HCT116 (cell line): ENCODE results near the gene RAB36. TPM values are rescaled to one million over a fixed set of nuclear protein-coding genes. Genes with fewer than 3 reads are reported as not detected.

Source experiments
- ATAC-seq: fragments of 200-7000 bp; cut with Tn5 transposase; 2 replicates; pipeline ENCODE4 v1.9.1; 2020; ENCODE audit warnings: mild to moderate bottlenecking, moderate library complexity
- BruUV-seq: library from RNA; stranded (reverse); fragments of 400-500 nt; replicated peaks from 2 replicates; lab custom pipeline; 2021; lab: Mats Ljungman, UMichigan
- CTCF ChIA-PET: fragments of 300-600 bp; sonication (Branson Sonifier 250); formaldehyde crosslinking; loops from one replicate; lab custom pipeline; 2021; ENCODE audit warnings: antibody characterized with exemption; lab: Charles Lee
- POLR2A ChIA-PET: fragments of 300-600, 350-600 bp; sonication (Branson Sonifier 250); formaldehyde crosslinking; loops from one replicate; lab custom pipeline; 2021; ENCODE audit warnings: antibody characterized with exemption; lab: Charles Lee
- RAD21 ChIA-PET, 2 experiments: fragments of 300-600 bp; sonication (Branson Sonifier 250); formaldehyde crosslinking; loops; one replicate each; lab custom pipeline; 2023; ENCODE audit warnings: low total read pairs in 2 of 2; ENCODE audit not compliant: uncharacterized antibody in 2 of 2, unreplicated experiment in 2 of 2, low non-redundant PET in 1 of 2; lab: Charles Lee
- DNase-seq: peaks from one replicate; pipeline ENCODE4 v3.0.0-alpha.2; 2010; ENCODE audit warnings: low read depth, low spot score
- H2AFZ ChIP-seq: fragments of 200-600 bp; shearing (Covaris generic), sonication (generic); 2 replicates; pipeline ENCODE4 v1.6.1; 2017; ENCODE audit warnings: low read depth, mixed run types, mixed read lengths, antibody characterized with exemption, low read length; ENCODE audit not compliant: poor library complexity, severe bottlenecking
- H3K27ac ChIP-seq: 2 replicates; pipeline ENCODE4 v1.5.1; 2012; ENCODE audit warnings: low read depth, low read length
- H3K27me3 ChIP-seq: fragments of 200-600 bp; sonication (generic); 2 replicates; pipeline ENCODE4 v1.6.1; 2016; ENCODE audit warnings: mixed run types, low read length, mixed read lengths; ENCODE audit not compliant: insufficient read depth
- H3K36me3 ChIP-seq, 2 experiments: fragments of 200-500 bp in 1 of 2; fragments of 200-600 bp in 1 of 2; sonication (Bioruptor generic) in 1 of 2; sonication (generic) in 1 of 2; 2 replicates each; pipeline versions ENCODE4 v1.5.1 to v1.6.1; 2014 to 2016; ENCODE audit warnings: low read length in 2 of 2, inconsistent platforms in 1 of 2, mixed read lengths in 1 of 2, mixed run types in 1 of 2; ENCODE audit not compliant: insufficient read depth in 2 of 2, control insufficient read depth in 1 of 2
- H3K4me1 ChIP-seq, 2 experiments: fragments of 200-600 bp in 1 of 2; sonication (generic) in 1 of 2; 2 replicates each; pipeline versions ENCODE4 v1.5.1 to v1.6.1; 2012 to 2017; ENCODE audit warnings: low read length in 2 of 2, inconsistent platforms in 1 of 2, mild to moderate bottlenecking in 1 of 2, mixed read lengths in 1 of 2, mixed run types in 1 of 2, moderate library complexity in 1 of 2; ENCODE audit not compliant: insufficient read depth in 2 of 2, control insufficient read depth in 1 of 2
- H3K4me2 ChIP-seq: fragments of 200-600 bp; sonication (generic); 2 replicates; pipeline ENCODE4 v1.6.1; 2017; ENCODE audit warnings: mixed run types, low read length, mixed read lengths
- H3K4me3 ChIP-seq, 2 experiments: fragments of 200-600 bp in 1 of 2; sonication (generic) in 1 of 2; replicated peaks in 1 of 2; 2 replicates each; pipeline ENCODE4 v1.5.1; 2011 to 2016; ENCODE audit warnings: low read length in 2 of 2, control low read depth in 1 of 2, low read depth in 1 of 2, mild to moderate bottlenecking in 1 of 2, mixed read lengths in 1 of 2, mixed run types in 1 of 2
- H3K79me2 ChIP-seq: fragments of 200-600 bp; sonication (generic); 2 replicates; pipeline ENCODE4 v1.6.1; 2017; ENCODE audit warnings: mild to moderate bottlenecking, mixed run types, low read length, moderate library complexity, mixed read lengths; ENCODE audit not compliant: insufficient read depth
- H3K9ac ChIP-seq: fragments of 200-600 bp; sonication (generic); 2 replicates; pipeline ENCODE4 v1.6.1; 2016; ENCODE audit warnings: low read length, mixed read lengths
- H3K9me2 ChIP-seq: fragments of 200-600 bp; sonication (generic), shearing (Covaris generic); 2 replicates; pipeline ENCODE4 v1.6.1; 2017; ENCODE audit warnings: mixed run types, mild to moderate bottlenecking, moderate library complexity; ENCODE audit not compliant: insufficient read depth
- H3K9me3 ChIP-seq, 2 experiments: fragments of 200-500 bp in 1 of 2; fragments of 200-600 bp in 1 of 2; sonication (Bioruptor generic) in 1 of 2; sonication (generic) in 1 of 2; 2 replicates each; pipeline ENCODE4 v1.6.1; 2014 to 2017; ENCODE audit warnings: low read length in 2 of 2, mixed read lengths in 2 of 2, inconsistent platforms in 1 of 2, low read depth in 1 of 2, mild to moderate bottlenecking in 1 of 2, mixed run types in 1 of 2, moderate library complexity in 1 of 2; ENCODE audit not compliant: control insufficient read depth in 1 of 2, insufficient read depth in 1 of 2
- H4K20me1 ChIP-seq: fragments of 200-600 bp; sonication (generic), shearing (Covaris generic); 2 replicates; pipeline ENCODE4 v1.6.1; 2017; ENCODE audit warnings: mixed run types, mild to moderate bottlenecking, moderate library complexity; ENCODE audit not compliant: insufficient read depth
- ATF3 ChIP-seq: IDR thresholded peaks from 2 replicates; pipeline ENCODE4 v1.6.1; 2012
- CBX3 ChIP-seq: IDR thresholded peaks from 2 replicates; pipeline ENCODE4 v1.6.1; 2012; ENCODE audit warnings: low read depth
- CEBPB ChIP-seq: IDR thresholded peaks from 2 replicates; pipeline ENCODE4 v1.6.1; 2012; ENCODE audit warnings: low read depth
- EGR1 ChIP-seq: IDR thresholded peaks from 2 replicates; pipeline ENCODE4 v1.6.1; 2012; ENCODE audit warnings: low read depth
- ELF1 ChIP-seq: IDR thresholded peaks from 2 replicates; pipeline ENCODE4 v1.6.1; 2012; ENCODE audit warnings: low read depth, borderline replicate concordance
- EZH2 ChIP-seq: fragments of 200-600 bp; sonication (generic); IDR thresholded peaks from 2 replicates; pipeline ENCODE4 v1.6.1; 2017; ENCODE audit warnings: antibody characterized with exemption, mixed run types
- EZH2phosphoT487 ChIP-seq: fragments of 200-600 bp; IDR thresholded peaks from 2 replicates; pipeline ENCODE4 v1.6.1; 2018; ENCODE audit warnings: antibody characterized with exemption, borderline replicate concordance
- JUND ChIP-seq: IDR thresholded peaks from 2 replicates; pipeline ENCODE4 v1.6.1; 2012
- POLR2A ChIP-seq: IDR thresholded peaks from 2 replicates; pipeline ENCODE4 v1.7.0; 2011; ENCODE audit warnings: borderline replicate concordance; ENCODE audit not compliant: insufficient read depth, insufficient read length; ENCODE audit errors: extremely low read depth
- POLR2AphosphoS5 ChIP-seq: IDR thresholded peaks from 2 replicates; pipeline ENCODE4 v1.6.1; 2011; ENCODE audit warnings: mild to moderate bottlenecking, low read depth, low read length, moderate library complexity
- RAD21 ChIP-seq: IDR thresholded peaks from 2 replicates; pipeline ENCODE4 v1.6.1; 2012; ENCODE audit warnings: low read depth, mild to moderate bottlenecking
- SRF ChIP-seq: IDR thresholded peaks from 2 replicates; pipeline ENCODE4 v1.6.1; 2012; ENCODE audit warnings: low read depth
- TCF7L2 ChIP-seq: IDR thresholded peaks from 2 replicates; pipeline ENCODE4 v1.7.0; 2011; ENCODE audit warnings: borderline replicate concordance, inconsistent platforms; ENCODE audit not compliant: insufficient read depth, insufficient read length; ENCODE audit errors: extremely low read depth
- ZBTB33 ChIP-seq: IDR thresholded peaks from 2 replicates; pipeline ENCODE4 v1.6.1; 2011; ENCODE audit warnings: mild to moderate bottlenecking, low read length, moderate library complexity; ENCODE audit not compliant: insufficient replicate concordance; ENCODE audit errors: extremely low read depth
- ZFX ChIP-seq: fragments of 450-650 bp; IDR thresholded peaks from 2 replicates; pipeline ENCODE4 v1.6.1; 2017
- ZNF274 ChIP-seq: fragments of 200-500 bp; sonication (Bioruptor generic); IDR thresholded peaks from 2 replicates; pipeline ENCODE4 v1.6.1; 2014; ENCODE audit warnings: mild to moderate bottlenecking, low read depth, low read length, inconsistent platforms
- intact Hi-C: fragments of 100-400 bp; cut with micrococcal nuclease; formaldehyde crosslinking; loops from 2 replicates; pipeline ENCODE4 v1.10.0; 2022
- total RNA-seq: library from RNA; stranded (reverse); gene quantifications from one replicate; pipeline ENCODE4 v1.2.1, GENCODE V29; 2021; ENCODE audit not compliant: unreplicated experiment
- TF ChIP-seq, protein P1 (sequence below), 3 experiments: fragments of 200-600 bp in 1 of 3; sonication (generic) in 1 of 3; IDR thresholded peaks in 2 of 3; conservative IDR thresholded peaks in 1 of 3; 2 replicates each; pipeline ENCODE4 v1.5.1; 2012 to 2017; ENCODE audit warnings: low read depth in 2 of 3, low read length in 2 of 3, antibody characterized with exemption in 1 of 3, borderline replicate concordance in 1 of 3, control low read depth in 1 of 3, mild to moderate bottlenecking in 1 of 3, mixed read lengths in 1 of 3, mixed run types in 1 of 3, moderate library complexity in 1 of 3; ENCODE audit not compliant: insufficient read depth in 1 of 3
- TF ChIP-seq, protein P2 (sequence below): IDR thresholded peaks from 2 replicates; pipeline ENCODE4 v1.6.1; 2012

The RAB36 gene
- total RNA-seq, 1 experiment from 2014 or later, result 6.1 TPM

DNA sequence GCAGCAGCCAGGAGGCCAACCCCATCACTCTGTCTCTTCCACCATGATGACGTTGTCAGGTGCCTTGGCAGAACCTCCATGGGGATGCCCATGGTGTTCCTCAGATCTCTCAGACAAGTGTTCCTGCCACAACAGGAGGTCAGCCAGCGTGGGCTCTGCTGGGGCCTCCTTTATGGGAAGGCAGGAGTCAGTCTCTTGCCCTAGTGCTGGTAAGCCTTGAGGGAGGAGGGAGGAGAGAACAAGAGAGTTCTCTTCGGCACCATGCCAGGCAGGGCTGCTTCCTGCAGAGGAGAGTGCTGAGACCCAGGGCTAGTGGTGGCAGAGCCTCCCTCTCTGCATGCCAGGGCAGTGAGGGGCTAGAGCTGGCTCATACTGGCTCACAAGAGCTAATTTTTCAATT is 42.5 kb upstream of the RAB36 start:
- H3K9me3 ChIP-seq, result no peaks in the 10 kb centered on the region
- H3K4me1 ChIP-seq, result no peaks in the 10 kb centered on the region
- no peaks in the 10 kb centered on the region for H3K27me3 ChIP-seq
- ATAC-seq (no peak), DNase-seq (no peak)
- CTCF ChIA-PET, result no interaction called here
- no peak overlapping the region for H3K27ac ChIP-seq
- no peaks in the 10 kb centered on the region for H3K9me2 ChIP-seq
- intact Hi-C loops, result no loop called here
- no TSS peak for BruUV-seq
- no peaks in the 10 kb centered on the region for H3K36me3 ChIP-seq
- POLR2A ChIA-PET, result no interaction called here
- H3K4me3 ChIP-seq, result no peak overlapping the region
- no peaks in the 10 kb centered on the region for H3K79me2 ChIP-seq
- H3K9ac ChIP-seq, result no peak overlapping the region
- H2AFZ ChIP-seq, result no peak overlapping the region
- no peak overlapping the region for H3K4me2 ChIP-seq
- TF ChIP-seq ZFX (no peak), POLR2A (no peak), EZH2phosphoT487 (no peak), SRF (no peak)
- RAD21 ChIA-PET, result no interaction called here
- H4K20me1 ChIP-seq, result no peaks in the 10 kb centered on the region

DNA sequence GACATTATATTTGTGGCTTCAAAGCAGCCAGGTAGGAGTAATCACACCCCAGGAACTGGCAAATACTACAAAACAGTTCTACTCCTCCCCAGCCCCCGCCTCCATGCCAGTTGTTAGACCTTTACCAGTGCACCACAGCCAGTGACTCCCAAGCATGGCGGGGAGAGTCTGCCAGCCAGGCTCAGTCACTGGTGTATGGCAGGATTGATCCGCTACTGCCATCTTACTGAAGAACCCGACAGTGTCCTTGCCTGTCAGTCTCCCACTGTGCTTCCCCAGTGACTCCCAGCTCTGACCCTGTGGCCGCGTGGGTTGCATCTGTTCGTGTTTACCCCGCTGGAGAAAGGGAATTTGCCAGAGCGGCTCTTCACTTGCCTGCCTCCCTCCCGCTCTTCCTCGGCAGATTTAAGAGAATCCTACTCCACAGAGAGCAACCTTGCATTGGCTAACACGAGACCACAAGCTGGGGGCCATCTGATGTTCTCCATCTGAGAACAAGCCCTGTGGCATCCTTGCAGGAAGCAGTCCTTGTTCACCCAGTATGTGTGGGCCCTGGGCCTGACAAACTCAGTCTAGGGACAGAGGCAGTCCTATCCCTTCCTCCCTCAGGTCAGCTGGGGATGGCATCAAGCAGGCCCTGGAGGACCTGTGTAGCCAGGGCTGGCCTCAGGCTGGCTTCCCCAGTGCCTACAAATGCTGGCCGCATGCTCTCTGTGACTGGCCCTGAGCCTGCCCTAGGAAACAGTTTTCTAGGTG is 41.9 kb upstream of the RAB36 start:
- Histone ChIP-seq H3K4me2 (no peak overlapping the region), H3K9me2 (no peaks in the 10 kb centered on the region), H3K27me3 (no peaks in the 10 kb centered on the region), H3K9me3 (no peaks in the 10 kb centered on the region), H3K36me3 (no peaks in the 10 kb centered on the region), H3K27ac (no peak overlapping the region), H4K20me1 (no peaks in the 10 kb centered on the region), H3K9ac (no peak overlapping the region), H3K4me1 (no peaks in the 10 kb centered on the region), H2AFZ (no peak overlapping the region), H3K4me3 (no peak overlapping the region), H3K79me2 (no peaks in the 10 kb centered on the region)
- ChIA-PET CTCF (interaction anchor here (0.9 kb wide), 1 partner anchor 144 kb away, joined by 3 read pairs; no protein-coding TSS in a partner anchor), RAD21 (no interaction called here), POLR2A (no interaction called here)
- DNase-seq, result no peak
- no TSS peak for BruUV-seq
- intact Hi-C loops, result no loop called here
- no peak for ATAC-seq
- TF ChIP-seq CBX3 (no peak), JUND (no peak), ATF3 (no peak), POLR2AphosphoS5 (no peak), CEBPB (no peak), EGR1 (no peak), ZBTB33 (no peak), ZFX (no peak), ELF1 (no peak), ZNF274 (no peak), RAD21 (no peak), EZH2 (no peak), TCF7L2 (no peak)
- TF ChIP-seq, protein P1, sequence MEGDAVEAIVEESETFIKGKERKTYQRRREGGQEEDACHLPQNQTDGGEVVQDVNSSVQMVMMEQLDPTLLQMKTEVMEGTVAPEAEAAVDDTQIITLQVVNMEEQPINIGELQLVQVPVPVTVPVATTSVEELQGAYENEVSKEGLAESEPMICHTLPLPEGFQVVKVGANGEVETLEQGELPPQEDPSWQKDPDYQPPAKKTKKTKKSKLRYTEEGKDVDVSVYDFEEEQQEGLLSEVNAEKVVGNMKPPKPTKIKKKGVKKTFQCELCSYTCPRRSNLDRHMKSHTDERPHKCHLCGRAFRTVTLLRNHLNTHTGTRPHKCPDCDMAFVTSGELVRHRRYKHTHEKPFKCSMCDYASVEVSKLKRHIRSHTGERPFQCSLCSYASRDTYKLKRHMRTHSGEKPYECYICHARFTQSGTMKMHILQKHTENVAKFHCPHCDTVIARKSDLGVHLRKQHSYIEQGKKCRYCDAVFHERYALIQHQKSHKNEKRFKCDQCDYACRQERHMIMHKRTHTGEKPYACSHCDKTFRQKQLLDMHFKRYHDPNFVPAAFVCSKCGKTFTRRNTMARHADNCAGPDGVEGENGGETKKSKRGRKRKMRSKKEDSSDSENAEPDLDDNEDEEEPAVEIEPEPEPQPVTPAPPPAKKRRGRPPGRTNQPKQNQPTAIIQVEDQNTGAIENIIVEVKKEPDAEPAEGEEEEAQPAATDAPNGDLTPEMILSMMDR (IDR thresholded peaks at IDR 0.05 in 2 of 3, conservative IDR thresholded peaks at IDR 0.05 in 1 of 3; ENCODE audit: borderline replicate concordance in 1 of 3, insufficient read depth in 1 of 3, low read depth in 2 of 3, low read length in 2 of 3), result no peak
- TF ChIP-seq, protein P2, sequence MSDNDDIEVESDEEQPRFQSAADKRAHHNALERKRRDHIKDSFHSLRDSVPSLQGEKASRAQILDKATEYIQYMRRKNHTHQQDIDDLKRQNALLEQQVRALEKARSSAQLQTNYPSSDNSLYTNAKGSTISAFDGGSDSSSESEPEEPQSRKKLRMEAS, result no peak
